A673 (cell line): ENCODE data around the gene NPAS2.

Source experiments
- CTCF ChIP-seq: fragments of 300-800, 200-600 bp; sonication (generic); conservative IDR thresholded peaks from 2 replicates; pipeline ENCODE4 v1.5.1; 2017; ENCODE audit warnings: low read depth, mild to moderate bottlenecking, antibody characterized with exemption, low read length, moderate library complexity, mixed read lengths
- EZH2 ChIP-seq: fragments of 200-600 bp; sonication (generic); IDR thresholded peaks from 2 replicates; pipeline ENCODE4 v1.6.1; 2017; ENCODE audit warnings: borderline replicate concordance, low read depth, mild to moderate bottlenecking, mixed read lengths, antibody characterized with exemption, low read length; ENCODE audit not compliant: poor library complexity, severe bottlenecking

DNA sequence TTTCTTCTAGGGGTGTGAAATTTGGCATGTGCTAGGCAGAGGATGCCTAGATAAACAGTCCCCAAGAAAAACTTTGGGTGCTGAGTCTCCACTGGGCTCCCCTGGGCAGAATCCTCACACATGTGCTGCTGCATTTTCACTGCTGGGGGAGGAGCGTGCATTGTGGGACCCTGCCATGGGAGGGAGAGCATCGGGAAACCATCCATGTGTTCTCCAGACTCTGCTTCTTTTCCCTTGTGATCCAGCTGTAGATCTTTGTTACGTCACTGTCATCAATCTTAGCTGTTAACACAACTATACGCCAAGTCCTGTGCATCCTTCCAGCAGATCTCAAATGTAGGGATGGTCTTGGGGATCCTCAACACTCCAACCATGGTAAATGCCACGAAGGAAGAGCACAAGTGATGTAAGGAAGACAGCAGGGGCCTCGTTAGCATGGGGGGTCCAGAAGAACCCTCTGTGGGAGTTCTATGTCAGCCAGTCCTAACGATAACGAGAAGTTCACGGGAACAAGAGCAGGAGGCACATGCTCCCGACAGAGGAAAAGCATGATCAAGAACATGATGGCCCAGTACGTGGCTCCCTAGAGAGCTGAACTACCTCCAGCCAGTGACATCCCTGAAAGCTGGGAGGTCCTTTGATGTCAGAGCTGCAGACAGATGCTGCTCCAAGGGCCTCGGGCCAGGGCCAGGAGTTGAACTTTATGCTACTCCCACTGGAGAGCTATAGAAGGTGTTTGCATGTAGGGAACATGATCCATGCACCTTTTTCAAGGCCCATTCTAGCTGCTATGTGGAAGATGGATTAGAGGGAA lies 41.1 kb upstream of the NPAS2 start:
- TF ChIP-seq EZH2 (no peak), CTCF (no peak)
